ENCODE results near the gene JAM2.

- TF ChIP-seq POLR2A (IDR thresholded peaks at IDR 0.05): no peak
- TF ChIP-seq CTCF (IDR thresholded peaks at IDR 0.05): no peak
- no peak for TF ChIP-seq POLR2AphosphoS5 (IDR thresholded peaks at IDR 0.05)
- TF ChIP-seq EP300 (IDR thresholded peaks at IDR 0.05): no peak
Observed at GRCh38 chr21:25658427-25659035, 19.5 kb downstream of the JAM2 start.
